H1 (cell line): ENCODE data around the gene KRT12. TPM values are rescaled to one million over a fixed set of nuclear protein-coding genes. Genes with fewer than 3 reads are reported as not detected.

Source experiments
- CTCF ChIA-PET: fragments of 300-600 bp; sonication (Branson Sonifier 250); formaldehyde crosslinking; loops from one replicate; lab custom pipeline; 2021; ENCODE audit not compliant: partially characterized antibody; lab: Charles Lee
- POLR2A ChIA-PET: fragments of 300-600 bp; sonication (Branson Sonifier 250); formaldehyde crosslinking; loops from one replicate; lab custom pipeline; 2021; ENCODE audit warnings: inconsistent platforms; ENCODE audit not compliant: partially characterized antibody; lab: Charles Lee
- DNase-seq, 2 experiments: peaks; one replicate each; pipeline versions ENCODE4 v3.0.0 to v3.0.0-alpha.2; 2010 to 2022; ENCODE audit warnings: low spot score in 2 of 2, low read depth in 1 of 2, mixed read lengths in 1 of 2
- FAIRE-seq: peaks from 2 replicates; lab custom pipeline; 2011; peaks lifted over from hg19 to GRCh38; lab: Jason Lieb, UNC
- H2AFZ ChIP-seq: 2 replicates; pipeline ENCODE4 v1.8.1; 2012; ENCODE audit warnings: low read length, inconsistent platforms
- H2AK5ac ChIP-seq: 2 replicates; pipeline ENCODE4 v1.6.1; 2013; ENCODE audit warnings: low read depth, low read length
- H2BK120ac ChIP-seq: replicated peaks from 2 replicates; pipeline ENCODE3; 2013; ENCODE audit warnings: low read depth, low read length, inconsistent platforms
- H2BK12ac ChIP-seq: 2 replicates; pipeline ENCODE4 v1.6.1; 2013; ENCODE audit warnings: low read depth, low read length
- H2BK15ac ChIP-seq: 2 replicates; pipeline ENCODE4 v1.6.1; 2013; ENCODE audit warnings: low read length
- H2BK20ac ChIP-seq: 2 replicates; pipeline ENCODE4 v1.6.1; 2013; ENCODE audit warnings: low read length
- H2BK5ac ChIP-seq: 2 replicates; pipeline ENCODE4 v1.6.1; 2013; ENCODE audit warnings: low read depth, low read length
- H3K14ac ChIP-seq: 2 replicates; pipeline ENCODE4 v1.6.1; 2013; ENCODE audit warnings: inconsistent platforms; ENCODE audit not compliant: insufficient read length
- H3K18ac ChIP-seq: 2 replicates; pipeline ENCODE4 v1.6.1; 2013; ENCODE audit warnings: low read length; ENCODE audit errors: extremely low read depth
- H3K23ac ChIP-seq: 2 replicates; pipeline ENCODE4 v1.6.1; 2013; ENCODE audit warnings: inconsistent platforms; ENCODE audit not compliant: insufficient read length
- H3K23me2 ChIP-seq: 2 replicates; pipeline ENCODE4 v1.6.1; 2013; ENCODE audit warnings: low read depth, low read length
- H3K27ac ChIP-seq: 2 replicates; pipeline ENCODE4 v1.6.1; 2011; ENCODE audit warnings: low read depth, low read length, inconsistent platforms
- H3K27me3 ChIP-seq, 4 experiments: replicated peaks in 1 of 4; 1 replicate in 1 of 4; 2 replicates in 3 of 4; pipeline versions ENCODE4 v1.6.1 to v1.8.1; 2011 to 2013; ENCODE audit warnings: low read length in 3 of 4, mild to moderate bottlenecking in 3 of 4, inconsistent platforms in 2 of 4, mixed read lengths in 2 of 4, moderate library complexity in 1 of 4; ENCODE audit not compliant: control insufficient read depth in 3 of 4, insufficient read depth in 3 of 4; ENCODE audit errors: extremely low read depth in 1 of 4
- H3K36me3 ChIP-seq, 4 experiments: 2 replicates each; pipeline versions ENCODE4 v1.6.1 to v1.8.1; 2011 to 2013; ENCODE audit warnings: mild to moderate bottlenecking in 4 of 4, low read length in 3 of 4, moderate library complexity in 2 of 4, control low read depth in 1 of 4, inconsistent platforms in 1 of 4; ENCODE audit not compliant: insufficient read depth in 4 of 4, control insufficient read depth in 2 of 4
- H3K4ac ChIP-seq: replicated peaks from 2 replicates; pipeline ENCODE3; 2013; ENCODE audit warnings: low read length, low read depth, mixed read lengths, inconsistent platforms; ENCODE audit not compliant: insufficient read length
- H3K4me1 ChIP-seq, 4 experiments: replicated peaks in 1 of 4; 1 replicate in 1 of 4; 2 replicates in 3 of 4; pipeline versions ENCODE4 v1.6.1 to v1.8.1; 2011 to 2013; ENCODE audit warnings: low read length in 3 of 4, inconsistent platforms in 2 of 4, mixed read lengths in 1 of 4; ENCODE audit not compliant: insufficient read depth in 4 of 4, control insufficient read depth in 3 of 4
- H3K4me2 ChIP-seq, 2 experiments: 2 replicates each; pipeline versions ENCODE4 v1.6.1 to v1.8.1; 2011 to 2013; ENCODE audit warnings: low read depth in 2 of 2, low read length in 2 of 2, control low read depth in 1 of 2, inconsistent platforms in 1 of 2, mild to moderate bottlenecking in 1 of 2; ENCODE audit not compliant: insufficient read depth in 1 of 2
- H3K4me3 ChIP-seq, 4 experiments: fragments of 200-600, 300-600 bp in 1 of 4; sonication (generic), shearing (Covaris generic), sonication (Bioruptor Twin) in 1 of 4; 2 replicates each; pipeline versions ENCODE4 v1.5.1 to v1.8.1; 2011 to 2016; ENCODE audit warnings: low read length in 4 of 4, low read depth in 3 of 4, control low read depth in 2 of 4, inconsistent platforms in 2 of 4, mild to moderate bottlenecking in 2 of 4, mixed read lengths in 1 of 4, moderate library complexity in 1 of 4; ENCODE audit not compliant: insufficient read depth in 2 of 4; ENCODE audit errors: extremely low read depth in 1 of 4
- H3K56ac ChIP-seq: replicated peaks from 2 replicates; pipeline ENCODE3; 2013; ENCODE audit warnings: low read depth, mild to moderate bottlenecking, mixed read lengths, low read length, inconsistent platforms; ENCODE audit not compliant: insufficient read length
- H3K79me1 ChIP-seq: 2 replicates; pipeline ENCODE4 v1.6.1; 2013; ENCODE audit warnings: low read depth, low read length, control low read depth
- H3K79me2 ChIP-seq, 2 experiments: 2 replicates each; pipeline versions ENCODE4 v1.6.1 to v1.8.1; 2012 to 2013; ENCODE audit warnings: low read length in 2 of 2, mild to moderate bottlenecking in 2 of 2, inconsistent platforms in 1 of 2; ENCODE audit not compliant: insufficient read depth in 2 of 2, control insufficient read depth in 1 of 2
- H3K9ac ChIP-seq, 4 experiments: replicated peaks in 1 of 4; 1 replicate in 1 of 4; 2 replicates in 3 of 4; pipeline versions ENCODE4 v1.6.1 to v1.8.1; 2011 to 2013; ENCODE audit warnings: low read depth in 3 of 4, low read length in 3 of 4, control low read depth in 2 of 4, mild to moderate bottlenecking in 2 of 4, moderate library complexity in 2 of 4, inconsistent platforms in 1 of 4; ENCODE audit errors: extremely low read depth in 1 of 4
- H3K9me3 ChIP-seq, 2 experiments: 2 replicates each; pipeline versions ENCODE4 v1.6.1 to v1.8.1; 2012 to 2013; ENCODE audit warnings: mild to moderate bottlenecking in 2 of 2, moderate library complexity in 2 of 2, control low read depth in 1 of 2, inconsistent platforms in 1 of 2, low read depth in 1 of 2, low read length in 1 of 2, mixed read lengths in 1 of 2; ENCODE audit not compliant: insufficient read depth in 2 of 2
- H4K20me1 ChIP-seq, 2 experiments: replicated peaks in 1 of 2; 2 replicates each; pipeline versions ENCODE3 to v1.8.1; 2011 to 2013; ENCODE audit warnings: inconsistent platforms in 2 of 2, low read length in 2 of 2, mild to moderate bottlenecking in 1 of 2; ENCODE audit not compliant: insufficient read depth in 2 of 2, control insufficient read depth in 1 of 2
- H4K5ac ChIP-seq: 2 replicates; pipeline ENCODE4 v1.6.1; 2013; ENCODE audit warnings: low read length, low read depth, mixed read lengths, inconsistent platforms; ENCODE audit not compliant: insufficient read length
- H4K8ac ChIP-seq: 2 replicates; pipeline ENCODE4 v1.8.0; 2013; ENCODE audit warnings: mild to moderate bottlenecking, moderate library complexity, low read length, inconsistent platforms; ENCODE audit not compliant: insufficient read depth; ENCODE audit errors: extremely low read depth
- H4K91ac ChIP-seq: replicated peaks from 2 replicates; pipeline ENCODE3; 2013; ENCODE audit warnings: low read length, mixed read lengths, inconsistent platforms; ENCODE audit not compliant: insufficient read length
- BRCA1 ChIP-seq: IDR thresholded peaks from 2 replicates; pipeline ENCODE4 v1.6.1; 2012; ENCODE audit warnings: low read depth, low read length, improper control_type of control experiment
- CBX8 ChIP-seq: fragments of 300-800, 300-1000 bp; sonication (generic); IDR thresholded peaks from 2 replicates; pipeline ENCODE4 v1.7.1; 2016; ENCODE audit warnings: low read depth, low read length, borderline replicate concordance
- EP300 ChIP-seq, 2 experiments: IDR thresholded peaks; 1 replicate in 1 of 2; 2 replicates in 1 of 2; pipeline ENCODE4 v1.6.1; 2011 to 2012; ENCODE audit warnings: low read depth in 2 of 2, low read length in 2 of 2, mild to moderate bottlenecking in 2 of 2, borderline replicate concordance in 1 of 2, inconsistent platforms in 1 of 2, moderate library complexity in 1 of 2
- GTF2F1 ChIP-seq: IDR thresholded peaks from 2 replicates; pipeline ENCODE4 v1.6.1; 2012; ENCODE audit warnings: low read depth, low read length, improper control_type of control experiment, borderline replicate concordance
- HDAC6 ChIP-seq: IDR thresholded peaks from one replicate; pipeline ENCODE4 v1.7.1; 2012; ENCODE audit warnings: low read depth, mild to moderate bottlenecking, inconsistent platforms, low read length, moderate library complexity
- JUN ChIP-seq: IDR thresholded peaks from 2 replicates; pipeline ENCODE4 v1.6.1; 2011; ENCODE audit warnings: low read depth, mild to moderate bottlenecking, improper control_type of control experiment, low read length
- TEAD4 ChIP-seq: IDR thresholded peaks from 2 replicates; pipeline ENCODE4 v1.6.1; 2012; ENCODE audit warnings: low read depth, low read length, inconsistent platforms, mixed read lengths
- WGBS, 2 experiments: shearing (Covaris generic) in 1 of 2; methylation state at CpG; one replicate each; pipeline versions ENCODE4 v1.1.6 to v1.1.7; 2013 to 2015; ENCODE audit warnings: low lambda C conversion rate in 2 of 2, mixed read lengths in 2 of 2, inconsistent platforms in 1 of 2, low coverage in 1 of 2, missing lambda C conversion rate in 1 of 2; ENCODE audit not compliant: insufficient replicate concordance in 2 of 2, insufficient coverage in 1 of 2, insufficient read length in 1 of 2; ENCODE audit errors: extremely low coverage in 1 of 2, missing lambda C conversion rate in 1 of 2; 5-methylcytosine and 5-hydroxymethylcytosine counted together
- polyA plus RNA-seq, 7 experiments: library from polyadenylated mRNA; depleted of rRNA in 3 of 7; stranded (reverse) in 5 of 7; unstranded in 2 of 7; fragments of >200 nt in 5 of 7; fragments of 200-250 nt in 2 of 7; gene quantifications; 1 replicate in 5 of 7; 2 replicates in 1 of 7; 4 replicates in 1 of 7; pipeline versions ENCODE4 v1.2.1 to v1.2.3, GENCODE V29; 2011 to 2013; ENCODE audit warnings: missing spikeins in 2 of 7, mixed read lengths in 2 of 7
- total RNA-seq: library from RNA; stranded (reverse); fragmentation: NEBNext Ultra II Directional; extraction: Animal tissue kit (Norgen Biotek cat#: 25700); gene quantifications from 2 replicates; pipeline ENCODE4 v1.2.1, GENCODE V29; 2021
- TF ChIP-seq, protein P1 (sequence below): IDR thresholded peaks from 2 replicates; pipeline ENCODE4 v1.6.1; 2011; ENCODE audit warnings: low read depth, mild to moderate bottlenecking, low read length; ENCODE audit not compliant: insufficient read depth
- TF ChIP-seq, protein P2 (sequence below), 3 experiments: IDR thresholded peaks; 1 replicate in 2 of 3; 2 replicates in 1 of 3; pipeline versions ENCODE4 v1.5.1 to v1.6.1; 2011; ENCODE audit warnings: low read length in 3 of 3, mild to moderate bottlenecking in 3 of 3, inconsistent platforms in 2 of 3, low read depth in 1 of 3, moderate library complexity in 1 of 3; ENCODE audit not compliant: insufficient read depth in 1 of 3; ENCODE audit errors: control extremely low read depth in 1 of 3
- TF ChIP-seq, protein P3 (sequence below): IDR thresholded peaks from 2 replicates; pipeline ENCODE4 v1.6.1; 2012; ENCODE audit warnings: inconsistent platforms

The KRT12 gene
- total and polyA plus RNA-seq, 2 of the 8 experiments (the other 6 are each of a cell fraction or from before 2014, with no cell fraction given): not detected

DNA sequence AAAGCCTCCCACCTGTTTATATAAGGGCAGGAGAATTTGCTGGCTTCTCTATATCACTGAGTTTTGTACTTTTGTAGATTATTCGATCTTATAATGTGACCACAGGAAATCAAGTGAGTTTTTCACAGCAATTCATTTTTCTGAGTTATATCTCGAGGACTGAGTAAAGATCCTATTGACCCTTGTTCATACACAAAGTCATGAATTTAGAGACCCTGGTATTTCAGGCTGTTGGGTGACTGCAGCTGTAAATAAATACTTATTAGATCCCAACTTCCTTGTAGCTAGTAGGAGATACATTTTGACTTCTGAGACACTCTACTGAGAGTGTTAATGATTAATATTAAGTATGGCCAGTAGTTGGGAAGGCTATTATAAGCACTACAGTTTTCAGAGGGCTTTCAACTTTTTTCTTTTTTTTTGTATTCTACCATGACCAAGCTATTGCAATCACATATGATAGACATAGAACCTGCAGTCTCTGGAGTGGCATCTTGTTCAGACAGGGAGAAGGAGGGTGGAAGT lies 21.2 kb upstream of the KRT12 start:
- DNase-seq (no peak), FAIRE-seq (no peak)
- H3K9me3 ChIP-seq: no peaks in the 10 kb centered on the region
- H2BK12ac ChIP-seq: no peak overlapping the region
- H2AK5ac ChIP-seq: no peak overlapping the region
- H3K4me3 ChIP-seq: no peak overlapping the region
- H3K23me2 ChIP-seq: no peaks in the 10 kb centered on the region
- H3K14ac ChIP-seq: no peak overlapping the region
- no peaks in the 10 kb centered on the region for H3K79me2 ChIP-seq
- no peak overlapping the region for H2BK120ac ChIP-seq
- no peak overlapping the region for H3K4ac ChIP-seq
- no peak overlapping the region for H4K91ac ChIP-seq
- WGBS, 2 experiments: 98% methylated on average over 2 of the region's 2 CpGs; no CpG with 5 or more reads in 1 of the 2 experiments
- H3K23ac ChIP-seq: no peak overlapping the region
- POLR2A ChIA-PET: no interaction called here
- H3K4me1 ChIP-seq: no peaks in the 10 kb centered on the region
- no peak overlapping the region for H4K8ac ChIP-seq
- CTCF ChIA-PET: interaction anchor here (0.6 to 0.9 kb wide), 2 partner anchors 25 to 184 kb away, joined by 3 read pairs; no protein-coding TSS in a partner anchor
- no peak overlapping the region for H3K27ac ChIP-seq
- H3K56ac ChIP-seq: no peak overlapping the region
- no peaks in the 10 kb centered on the region for H4K20me1 ChIP-seq
- no peak overlapping the region for H3K18ac ChIP-seq
- H2BK15ac ChIP-seq: no peak overlapping the region
- H2AFZ ChIP-seq: no peak overlapping the region
- no peak overlapping the region for H2BK20ac ChIP-seq
- H3K4me2 ChIP-seq: no peak overlapping the region
- H3K27me3 ChIP-seq: no peaks in the 10 kb centered on the region
- no peaks in the 10 kb centered on the region for H3K79me1 ChIP-seq
- no peak overlapping the region for H4K5ac ChIP-seq
- H3K36me3 ChIP-seq: no peaks in the 10 kb centered on the region
- no peak overlapping the region for H2BK5ac ChIP-seq
- no peak overlapping the region for H3K9ac ChIP-seq
- TF ChIP-seq TEAD4 (no peak), JUN (no peak), HDAC6 (no peak), BRCA1 (no peak), CBX8 (no peak), GTF2F1 (no peak), EP300 (IDR thresholded peaks at IDR 0.05; ENCODE audit: borderline replicate concordance in 1 of 2, low read depth in 2 of 2, low read length in 2 of 2) (no peak)
- TF ChIP-seq, protein P1, sequence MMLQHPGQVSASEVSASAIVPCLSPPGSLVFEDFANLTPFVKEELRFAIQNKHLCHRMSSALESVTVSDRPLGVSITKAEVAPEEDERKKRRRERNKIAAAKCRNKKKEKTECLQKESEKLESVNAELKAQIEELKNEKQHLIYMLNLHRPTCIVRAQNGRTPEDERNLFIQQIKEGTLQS: no peak
- TF ChIP-seq, protein P2, sequence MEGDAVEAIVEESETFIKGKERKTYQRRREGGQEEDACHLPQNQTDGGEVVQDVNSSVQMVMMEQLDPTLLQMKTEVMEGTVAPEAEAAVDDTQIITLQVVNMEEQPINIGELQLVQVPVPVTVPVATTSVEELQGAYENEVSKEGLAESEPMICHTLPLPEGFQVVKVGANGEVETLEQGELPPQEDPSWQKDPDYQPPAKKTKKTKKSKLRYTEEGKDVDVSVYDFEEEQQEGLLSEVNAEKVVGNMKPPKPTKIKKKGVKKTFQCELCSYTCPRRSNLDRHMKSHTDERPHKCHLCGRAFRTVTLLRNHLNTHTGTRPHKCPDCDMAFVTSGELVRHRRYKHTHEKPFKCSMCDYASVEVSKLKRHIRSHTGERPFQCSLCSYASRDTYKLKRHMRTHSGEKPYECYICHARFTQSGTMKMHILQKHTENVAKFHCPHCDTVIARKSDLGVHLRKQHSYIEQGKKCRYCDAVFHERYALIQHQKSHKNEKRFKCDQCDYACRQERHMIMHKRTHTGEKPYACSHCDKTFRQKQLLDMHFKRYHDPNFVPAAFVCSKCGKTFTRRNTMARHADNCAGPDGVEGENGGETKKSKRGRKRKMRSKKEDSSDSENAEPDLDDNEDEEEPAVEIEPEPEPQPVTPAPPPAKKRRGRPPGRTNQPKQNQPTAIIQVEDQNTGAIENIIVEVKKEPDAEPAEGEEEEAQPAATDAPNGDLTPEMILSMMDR (IDR thresholded peaks at IDR 0.05; ENCODE audit: control extremely low read depth in 1 of 3, insufficient read depth in 1 of 3, low read depth in 1 of 3, low read length in 3 of 3): no peak
- TF ChIP-seq, protein P3, sequence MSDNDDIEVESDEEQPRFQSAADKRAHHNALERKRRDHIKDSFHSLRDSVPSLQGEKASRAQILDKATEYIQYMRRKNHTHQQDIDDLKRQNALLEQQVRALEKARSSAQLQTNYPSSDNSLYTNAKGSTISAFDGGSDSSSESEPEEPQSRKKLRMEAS: no peak
